ENCODE measurements around the gene EFNA4. TPM values are rescaled to one million over a fixed set of nuclear protein-coding genes. Genes with fewer than 3 reads are reported as not detected.

The EFNA4 gene
- total and polyA plus RNA-seq, 9 of the 15 experiments (the other 6 are each of a cell fraction or from before 2014, with no cell fraction given) = 0.68 to 7.4 (median 6.1) TPM

- TF ChIP-seq GATAD2B (IDR thresholded peaks at IDR 0.05; ENCODE audit: borderline replicate concordance) (no peak; the same call in 1 of the 2 replicates), PCBP1 (IDR thresholded peaks at IDR 0.05; ENCODE audit: low read depth, low read length, poor library complexity, severe bottlenecking) (peak; percentile 96), ZFP1 (CRISPR knock-in tag; IDR thresholded peaks at IDR 0.05) (no peak), RNF2 (IDR thresholded peaks at IDR 0.05) (peak; percentile 76; the same call in 1 of the 2 replicates), JUNB (CRISPR knock-in tag; conservative IDR thresholded peaks at IDR 0.05) (no peak), ZBED1 (IDR thresholded peaks at IDR 0.05) (peak; percentile 72; the same call in 1 of the 2 replicates), ARID1B (IDR thresholded peaks at IDR 0.05) (peak; percentile 60), TCF7L2 (IDR thresholded peaks at IDR 0.05; ENCODE audit: low read depth, low read length) (peak; percentile 43; the same call in 1 of the 2 replicates), SUPT5H (IDR thresholded peaks at IDR 0.05) (peak; percentile 73), HDGF (IDR thresholded peaks at IDR 0.05) (0 out of 2 replicates have a peak, but pooled peaks have one; percentile 41), THAP7 (CRISPR knock-in tag; IDR thresholded peaks at IDR 0.05) (no peak), ADNP (tag; IDR thresholded peaks at IDR 0.05) (no peak), FUS (optimal IDR thresholded peaks at IDR 0.05; ENCODE audit: low read depth, low read length) (no peak), KLF10 (CRISPR knock-in tag; IDR thresholded peaks at IDR 0.05) (no peak), E2F1 (CRISPR knock-in tag; IDR thresholded peaks at IDR 0.05) (peak; percentile 62; the same call in 1 of the 2 replicates), TAL1 (IDR thresholded peaks at IDR 0.05) (no peak), HNRNPH1 (optimal IDR thresholded peaks at IDR 0.05; ENCODE audit: low read depth, low read length) (no peak), NELFE (IDR thresholded peaks at IDR 0.05; ENCODE audit: insufficient read depth, insufficient read length) (no peak), MAX (CRISPR knock-in tag; IDR thresholded peaks at IDR 0.05) (peak; percentile 79), CTCF (IDR thresholded peaks at IDR 0.05 in 2 of 3, conservative IDR thresholded peaks at IDR 0.05 in 1 of 3; ENCODE audit: insufficient read depth in 2 of 3, low read depth in 1 of 3, low read length in 3 of 3) (peak; percentile 100), HLTF (IDR thresholded peaks at IDR 0.05) (0 out of 2 replicates have a peak, but pooled peaks have one; percentile 31), KLF1 (tag; IDR thresholded peaks at IDR 0.05) (no peak; the same call in 1 of the 2 replicates), DPF2 (IDR thresholded peaks at IDR 0.05) (peak; percentile 73; the same call in 1 of the 2 replicates), JUN (IDR thresholded peaks at IDR 0.05; ENCODE audit: borderline replicate concordance, low read depth, low read length) (peak; percentile 21; the same call in 1 of the 2 replicates), JUN (CRISPR knock-in tag; IDR thresholded peaks at IDR 0.05; ENCODE audit: borderline replicate concordance) (no peak)
Observed at GRCh38 chr1:155017041-155017945, 46.2 kb upstream of the EFNA4 start (continued).

All from K562 (cell line).